ENCODE measurements around the gene TWSG1.

The TWSG1 gene

DNA sequence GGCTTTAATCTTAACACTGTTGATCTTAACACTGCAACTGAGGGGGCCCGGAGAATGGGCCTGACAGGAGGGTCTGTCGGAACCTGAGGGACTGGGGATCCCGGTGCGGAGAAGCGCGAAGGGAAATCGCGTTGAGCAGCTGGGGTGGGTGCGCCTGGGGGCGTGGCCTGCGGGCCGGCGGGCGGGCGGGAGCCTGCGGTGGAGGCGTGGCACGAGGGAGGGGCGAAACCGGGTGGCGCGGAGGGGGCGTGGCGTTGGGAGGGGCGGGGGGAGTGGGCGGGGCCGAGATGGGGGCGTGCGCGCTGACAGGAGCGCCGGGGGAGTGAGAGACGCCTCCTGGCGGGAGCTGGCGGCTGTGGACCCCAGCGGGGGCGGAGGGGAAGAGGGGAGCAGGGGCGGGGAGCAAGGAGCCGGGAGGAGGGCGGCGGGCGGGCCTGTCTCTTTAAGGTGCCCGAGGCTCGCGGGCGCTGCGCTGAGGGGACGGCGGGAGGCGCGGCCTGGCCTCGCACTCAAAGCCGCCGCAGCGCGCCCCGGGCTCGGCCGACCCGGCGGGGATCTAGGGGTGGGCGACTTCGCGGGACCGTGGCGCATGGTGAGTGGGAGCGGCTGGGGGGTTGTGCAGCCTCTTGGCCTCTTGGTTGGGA is at the start of gene TWSG1:
TSS of gene TWSG1 (plus strand) at position 445 of the 644 bp plus-strand sequence. CDS start 2,457 bp downstream, outside the sequence.
- DNase-seq, result peak; percentile 89

DNA sequence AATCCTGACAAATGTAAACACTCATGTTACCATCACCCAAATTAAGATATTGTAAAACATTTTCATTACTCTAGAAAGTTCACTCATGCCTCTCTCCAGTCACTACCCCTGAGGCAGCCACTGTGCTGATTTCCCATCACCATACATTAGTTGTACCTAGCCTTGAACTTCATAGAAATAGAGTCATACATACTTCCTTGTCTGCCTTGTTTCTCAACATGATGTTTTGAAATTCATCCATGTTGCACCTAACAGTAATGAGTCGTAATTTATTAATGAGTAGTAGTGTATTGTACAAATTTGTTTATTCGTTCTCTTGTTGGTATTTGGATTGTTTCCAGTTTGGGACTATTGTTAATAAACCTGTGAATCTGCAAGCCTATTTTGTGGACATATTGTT is 49.0 kb upstream of the TWSG1 start:
- no peak for DNase-seq

DNA sequence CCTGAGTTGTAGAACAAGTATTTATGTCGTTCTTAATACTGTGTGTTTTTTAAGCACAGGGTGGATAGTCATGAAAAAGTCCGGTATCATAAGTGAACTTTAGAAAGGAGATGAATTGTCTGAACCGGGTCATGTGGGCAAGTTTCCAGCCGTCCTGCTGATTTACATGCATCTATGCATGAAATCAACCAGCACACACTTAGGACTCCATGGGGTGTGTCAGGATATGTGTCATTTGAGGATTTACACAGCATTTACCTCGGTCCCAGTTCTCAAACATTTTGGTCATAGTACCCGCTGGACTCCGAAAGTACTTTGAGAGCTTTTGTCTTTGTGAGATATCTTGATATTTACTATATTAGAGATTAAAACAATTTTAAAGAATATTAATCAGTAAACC is 47.5 kb upstream of the TWSG1 start:
- DNase-seq, result no peak

GRCh38 chr18:9289698-9290097 is 44.9 kb upstream of the TWSG1 start:
- no peak for DNase-seq

- DNase-seq, result no peak
Observed at GRCh38 chr18:9290156-9290555, 44.4 kb upstream of the TWSG1 start.

DNA sequence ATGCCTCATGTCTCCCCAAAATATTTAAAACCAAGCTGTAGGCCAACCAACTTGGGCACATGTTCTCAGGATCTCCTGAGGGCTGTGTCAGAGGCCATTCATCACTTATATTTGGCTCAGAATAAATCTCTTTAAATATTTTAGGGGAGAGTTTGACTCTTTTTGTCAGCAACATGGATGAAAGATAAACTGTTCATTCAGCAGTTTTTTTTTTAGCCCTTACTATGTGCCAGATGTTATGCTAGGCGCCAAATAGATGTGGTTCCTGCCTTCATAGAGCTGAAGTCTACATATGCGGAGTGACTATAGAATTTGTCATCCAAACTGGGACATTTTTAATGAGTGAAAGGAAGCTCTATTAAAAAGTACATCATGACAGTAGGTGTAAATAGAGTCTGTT is 42.5 kb upstream of the TWSG1 start:
- no peak for DNase-seq

- DNase-seq, result no peak
Observed at GRCh38 chr18:9293948-9294347, 40.6 kb upstream of the TWSG1 start.

DNA sequence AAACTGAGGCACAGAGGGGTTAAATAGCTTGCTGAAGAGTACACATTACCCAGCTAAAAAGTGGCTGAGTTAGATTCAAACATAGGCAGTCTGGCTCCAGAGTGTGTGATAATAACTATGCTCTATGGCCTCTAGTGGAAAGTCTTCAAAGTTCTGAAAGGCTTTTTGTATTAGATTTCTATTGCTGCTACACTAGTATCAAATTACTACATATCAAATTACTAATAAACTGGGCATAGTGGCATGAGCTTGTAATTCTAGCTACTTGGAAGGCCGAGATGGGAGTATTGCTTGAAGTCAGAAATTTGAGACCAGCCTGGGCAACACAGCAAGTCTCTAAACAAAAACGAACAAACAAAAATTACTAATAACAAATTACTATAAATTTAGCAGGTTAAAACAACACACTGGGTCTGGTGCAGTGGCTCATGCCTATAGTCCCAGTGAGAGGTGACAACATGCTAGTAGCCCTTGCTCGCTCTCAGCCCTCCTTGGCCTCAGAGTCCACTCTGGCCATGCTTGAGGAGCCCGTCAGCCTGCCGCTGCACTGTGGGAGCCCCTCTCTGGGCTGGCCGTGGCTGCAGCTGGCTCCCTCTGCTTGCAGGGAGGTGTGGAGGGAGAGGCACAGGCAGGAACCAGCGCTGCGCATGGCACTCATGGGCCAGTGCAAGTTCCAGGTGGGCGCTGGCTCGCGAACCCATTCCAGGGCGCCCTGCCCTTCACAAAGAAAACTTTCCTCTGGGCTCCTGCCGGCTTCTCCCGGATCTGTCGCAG is 38.2 kb upstream of the TWSG1 start:
- DNase-seq, result no peak

- no peak for DNase-seq
Observed at GRCh38 chr18:9297007-9297393, 37.6 kb upstream of the TWSG1 start.

- no peak for DNase-seq
Observed at GRCh38 chr18:9304388-9305070, 30.0 kb upstream of the TWSG1 start.

DNA sequence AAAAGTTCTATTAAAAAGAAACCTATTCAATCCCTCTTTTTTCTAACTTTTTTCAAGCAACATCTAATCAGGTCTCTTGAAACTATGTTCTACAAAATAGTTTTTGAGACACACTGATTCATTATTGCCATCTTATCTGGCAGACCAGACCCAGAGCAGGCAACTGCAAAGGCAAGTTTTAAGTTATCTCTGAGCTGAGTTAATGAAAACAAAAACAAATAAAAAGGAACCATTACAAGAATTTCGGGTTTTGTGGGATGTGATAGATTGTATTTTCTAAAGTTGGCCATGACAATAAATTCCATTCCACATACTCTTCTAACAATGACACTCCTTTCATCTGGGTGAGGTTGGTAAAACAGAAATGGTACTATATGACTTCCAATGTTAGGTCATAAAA is 15.2 kb upstream of the TWSG1 start:
- DNase-seq, result no peak

DNA sequence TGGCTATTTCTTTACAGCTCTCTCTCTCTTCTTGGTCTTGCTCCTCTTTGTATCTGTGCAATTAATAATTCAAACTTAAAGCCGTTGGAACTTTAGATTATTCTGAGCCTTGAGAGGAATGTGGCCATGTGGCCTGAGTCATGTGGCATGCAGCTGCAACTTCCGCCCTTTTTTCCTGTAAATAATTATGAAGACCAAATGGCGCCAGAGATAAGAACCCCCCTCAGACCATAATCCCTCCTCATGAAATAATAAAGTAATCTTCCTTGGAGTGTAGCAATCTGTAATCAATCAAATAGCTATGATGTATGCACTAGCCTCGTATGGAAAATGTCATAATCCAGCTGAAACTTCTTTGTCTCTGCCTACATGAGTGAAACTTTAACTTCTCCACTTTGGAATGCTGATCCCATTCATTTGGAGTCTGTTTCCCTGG is 13.5 kb upstream of the TWSG1 start:
- DNase-seq, result peak; percentile 99

GRCh38 chr18:9321736-9322135 is 12.8 kb upstream of the TWSG1 start:
- no peak for DNase-seq

GRCh38 chr18:9322744-9323143 is 11.8 kb upstream of the TWSG1 start:
- DNase-seq, result peak; percentile 62

- peak; percentile 17 for DNase-seq
Observed at GRCh38 chr18:9323750-9324445, 10.7 kb upstream of the TWSG1 start.

DNA sequence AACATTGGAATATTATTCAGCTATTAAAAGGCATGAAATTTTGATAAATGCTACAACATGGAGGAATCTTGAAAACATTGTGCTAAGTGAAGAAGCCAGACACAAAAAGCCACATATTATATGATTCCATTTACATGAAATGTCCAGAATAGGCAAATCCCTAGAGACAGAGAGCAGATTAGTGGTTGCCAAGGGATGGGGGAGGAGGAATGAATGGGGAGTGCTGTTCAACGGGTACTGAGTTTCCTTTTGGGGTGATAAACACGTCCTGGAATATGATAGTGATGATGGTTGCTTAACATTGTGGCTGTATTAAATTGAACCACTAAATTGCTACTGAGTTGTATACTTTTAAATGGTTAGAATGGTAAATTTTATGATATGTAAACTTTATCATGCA is 8.9 kb upstream of the TWSG1 start:
- DNase-seq, result no peak

DNA sequence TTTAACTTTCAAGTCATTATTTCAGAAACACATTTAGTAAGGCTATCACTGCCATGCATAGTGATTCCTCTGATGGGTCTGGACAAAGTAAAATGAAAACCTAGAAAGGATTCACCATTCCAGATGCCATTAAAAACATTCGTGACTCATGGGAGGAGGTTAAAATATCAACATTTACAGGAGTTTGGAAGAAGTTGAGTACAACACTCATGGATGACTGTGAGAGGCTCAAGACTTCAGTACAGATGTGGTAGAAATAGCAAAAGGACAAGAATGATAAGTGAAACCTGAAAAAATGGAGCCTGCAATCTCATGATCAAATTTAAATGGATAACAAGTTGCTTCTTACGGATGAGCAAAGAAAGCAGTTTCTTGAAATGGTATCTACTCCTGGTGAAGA is 5.8 kb upstream of the TWSG1 start:
- no peak for DNase-seq

- DNase-seq, result no peak
Observed at GRCh38 chr18:9329471-9329870, 5.1 kb upstream of the TWSG1 start.

DNA sequence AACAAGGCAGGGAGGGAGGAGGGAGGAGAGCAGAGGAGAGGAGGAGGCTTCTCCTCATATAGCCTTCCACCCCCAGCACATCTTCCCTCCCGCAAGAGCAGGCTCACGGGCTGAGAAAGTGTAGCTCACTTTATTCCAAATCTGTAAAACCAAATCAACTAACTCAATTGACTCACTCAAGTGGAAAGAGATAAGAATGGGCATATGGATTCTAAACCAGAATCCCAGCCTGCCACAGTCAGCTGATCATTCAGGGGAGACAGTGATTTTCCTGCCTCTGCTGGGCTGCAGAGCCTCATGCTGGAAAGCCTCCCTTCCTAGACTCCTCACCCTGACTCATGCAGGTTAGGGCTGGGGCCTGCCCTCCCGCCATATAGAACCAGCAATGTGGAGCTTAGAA is 4.2 kb upstream of the TWSG1 start:
- no peak for DNase-seq

DNA sequence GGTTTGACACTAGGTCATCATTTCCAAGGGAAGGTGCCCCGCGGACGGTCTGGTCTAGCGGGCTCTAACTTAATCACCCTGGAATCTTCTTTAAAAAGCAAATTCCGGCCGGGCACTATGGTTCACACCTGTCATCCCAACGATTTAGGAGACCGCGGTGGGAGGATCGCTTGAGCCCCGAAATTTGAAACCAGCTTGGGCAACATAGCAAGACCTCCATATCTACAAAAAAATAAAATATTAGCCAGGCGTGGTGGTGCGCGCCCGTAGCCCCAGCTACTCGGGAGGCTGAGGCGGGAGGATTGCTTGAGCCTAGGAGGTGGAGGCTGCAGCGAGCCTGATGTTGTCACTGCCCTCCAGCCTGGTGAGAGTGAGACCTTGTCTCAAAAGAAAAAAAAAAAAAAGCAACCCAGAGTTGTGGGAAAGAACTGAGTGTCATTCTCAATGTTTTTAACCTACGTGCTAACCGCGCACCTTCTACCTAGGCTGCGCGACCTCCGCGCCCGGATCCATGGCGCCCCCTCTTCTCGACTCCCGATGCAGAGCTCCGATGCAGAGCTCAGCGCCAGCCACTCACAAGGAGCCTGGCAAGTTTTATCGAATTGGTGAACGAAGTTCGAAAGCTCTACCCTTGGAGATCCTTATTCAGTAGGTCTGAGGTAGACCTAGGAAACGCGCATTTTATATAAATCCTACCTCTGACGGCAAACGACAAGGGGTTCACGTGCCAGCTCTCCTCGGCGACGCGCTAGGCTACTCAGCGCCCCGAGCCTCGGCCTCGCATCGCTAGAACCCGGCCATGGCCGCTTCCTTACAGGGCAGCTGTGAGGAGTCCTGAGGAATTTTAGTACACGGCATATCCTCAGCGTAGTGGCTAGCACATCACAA is 888 bp upstream of the TWSG1 start:
- DNase-seq, result peak; percentile 69

DNA sequence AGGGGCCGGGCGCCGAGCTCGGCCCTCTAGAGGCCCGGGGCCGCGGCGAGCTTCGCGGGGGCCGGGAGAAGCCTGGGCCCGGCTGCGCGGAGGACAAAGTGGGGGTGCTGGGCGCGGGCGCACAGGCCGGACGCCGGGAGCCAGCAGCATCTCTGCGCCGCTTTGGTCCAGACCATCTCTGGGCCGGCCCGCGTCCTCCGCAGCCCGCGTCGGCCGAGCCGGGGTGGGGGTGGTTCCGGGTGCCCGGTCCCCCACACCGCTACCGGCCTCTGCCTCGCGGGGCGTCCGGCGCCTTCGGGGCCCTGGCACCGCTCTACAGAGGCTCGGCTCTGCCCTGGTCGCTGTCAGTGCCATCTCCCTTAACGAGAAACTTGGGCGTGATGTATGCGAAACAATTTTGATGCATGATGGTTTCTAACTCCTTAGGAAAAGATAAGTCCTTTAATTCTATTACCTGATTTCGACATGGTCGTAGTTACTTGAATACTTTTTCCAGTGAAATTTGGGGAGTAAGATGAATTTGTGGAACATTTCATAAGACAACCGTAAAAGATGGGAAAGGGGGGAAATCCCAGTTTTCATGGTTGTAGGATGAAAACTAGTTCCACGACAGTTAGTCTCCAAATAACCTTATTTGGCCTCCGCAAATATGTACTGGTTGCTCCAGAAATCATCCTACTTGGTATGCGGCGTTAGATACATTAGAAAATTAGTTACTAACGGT is 562 bp downstream of the TWSG1 start:
- DNase-seq, result peak; percentile 31

DNA sequence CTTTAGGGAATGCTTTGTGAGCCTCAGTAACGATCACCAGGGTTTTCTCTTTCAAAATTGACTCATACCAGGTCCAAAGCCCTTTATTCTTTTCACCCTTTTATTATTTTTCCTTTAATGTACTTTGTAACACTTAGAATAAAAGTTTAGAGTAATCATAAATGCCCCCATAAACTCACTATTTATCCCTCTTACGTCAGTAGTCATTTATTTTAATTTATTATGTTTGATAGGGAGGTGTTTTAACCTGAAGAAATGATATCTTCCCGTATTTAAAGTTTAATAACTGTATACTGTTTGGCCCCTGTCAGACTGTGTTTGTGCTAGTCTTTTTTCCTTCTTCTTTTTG is 1.1 kb downstream of the TWSG1 start:
- DNase-seq, result no peak

Data from GF-D8 (cell line).